ENCODE measurements around the gene NUDT16L1. TPM values are rescaled to one million over a fixed set of nuclear protein-coding genes. Genes with fewer than 3 reads are reported as not detected.

Gene NUDT16L1
- total RNA-seq, 1 experiment from 2014 or later, result 42.0 TPM

DNA sequence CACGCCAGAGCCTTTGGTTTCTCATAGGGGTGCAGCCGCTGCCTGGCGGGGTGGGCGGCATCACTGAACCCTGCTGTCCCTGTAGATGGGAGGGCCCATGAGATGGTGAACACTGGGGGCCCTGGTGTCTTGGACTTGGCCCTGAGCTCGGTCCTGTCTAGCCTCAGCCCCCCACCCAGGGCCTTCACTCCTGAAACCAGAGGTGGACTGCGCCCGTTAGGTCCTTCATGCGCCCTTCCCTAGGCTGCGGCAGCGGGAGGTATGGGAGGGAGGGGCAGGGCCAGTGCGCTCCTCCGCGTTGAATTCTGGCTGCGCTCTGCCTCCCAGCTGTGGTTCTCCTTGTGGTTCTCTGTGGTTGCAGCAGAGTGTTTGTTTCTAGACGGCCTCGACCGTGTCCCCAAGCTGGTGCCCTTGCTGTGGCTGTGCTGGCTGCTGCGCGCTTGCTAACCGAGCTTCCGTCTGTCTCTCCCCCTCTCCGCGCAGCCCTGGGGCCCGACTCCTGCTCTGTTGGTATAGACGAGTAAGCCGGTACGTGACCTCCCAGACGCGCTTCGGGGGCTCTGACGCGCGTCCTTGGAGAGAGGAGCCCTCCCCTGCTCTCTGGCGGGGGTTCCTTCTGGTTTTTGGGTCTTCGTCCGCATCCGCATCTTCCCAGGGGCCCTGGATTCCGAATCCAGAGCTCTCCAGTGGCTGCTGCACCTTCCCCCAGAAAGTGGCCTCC, 7.4 kb upstream of the NUDT16L1 start:
- no peak for ATAC-seq
- no peaks in the 10 kb centered on the region for H3K4me1 Mint-ChIP-seq
- H3K36me3 Mint-ChIP-seq, result peaks cover 9% of the 10 kb centered on the region
- DNase-seq (ENCODE audit: low spot score), result no peak
- ChIA-PET CTCF (interaction anchor here (0.5 kb wide), 1 partner anchor 46 kb away, joined by 3 read pairs; no protein-coding TSS in a partner anchor), POLR2A (no interaction called here)
- no peaks in the 10 kb centered on the region for H3K9me3 Mint-ChIP-seq
- TF ChIP-seq IRF2 (CRISPR knock-in tag; IDR thresholded peaks at IDR 0.05; ENCODE audit: borderline replicate concordance, low read depth), result no peak
- TF ChIP-seq SOX15 (CRISPR knock-in tag; IDR thresholded peaks at IDR 0.05), result no peak
- no peak for TF ChIP-seq GABPB1 (CRISPR knock-in tag; IDR thresholded peaks at IDR 0.05)
- no peak for TF ChIP-seq E2F5 (CRISPR knock-in tag; IDR thresholded peaks at IDR 0.05)
- TF ChIP-seq FOXP4 (CRISPR knock-in tag; IDR thresholded peaks at IDR 0.05), result no peak
- TF ChIP-seq GTF2I (CRISPR knock-in tag; conservative IDR thresholded peaks at IDR 0.05), result no peak
- no peak for TF ChIP-seq SP1 (CRISPR knock-in tag; conservative IDR thresholded peaks at IDR 0.05)
- TF ChIP-seq, protein P1, sequence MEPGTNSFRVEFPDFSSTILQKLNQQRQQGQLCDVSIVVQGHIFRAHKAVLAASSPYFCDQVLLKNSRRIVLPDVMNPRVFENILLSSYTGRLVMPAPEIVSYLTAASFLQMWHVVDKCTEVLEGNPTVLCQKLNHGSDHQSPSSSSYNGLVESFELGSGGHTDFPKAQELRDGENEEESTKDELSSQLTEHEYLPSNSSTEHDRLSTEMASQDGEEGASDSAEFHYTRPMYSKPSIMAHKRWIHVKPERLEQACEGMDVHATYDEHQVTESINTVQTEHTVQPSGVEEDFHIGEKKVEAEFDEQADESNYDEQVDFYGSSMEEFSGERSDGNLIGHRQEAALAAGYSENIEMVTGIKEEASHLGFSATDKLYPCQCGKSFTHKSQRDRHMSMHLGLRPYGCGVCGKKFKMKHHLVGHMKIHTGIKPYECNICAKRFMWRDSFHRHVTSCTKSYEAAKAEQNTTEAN (CRISPR knock-in tag; IDR thresholded peaks at IDR 0.05), result no peak
- no peak for TF ChIP-seq ZNF232 (CRISPR knock-in tag; IDR thresholded peaks at IDR 0.05)
- TF ChIP-seq, protein P2, sequence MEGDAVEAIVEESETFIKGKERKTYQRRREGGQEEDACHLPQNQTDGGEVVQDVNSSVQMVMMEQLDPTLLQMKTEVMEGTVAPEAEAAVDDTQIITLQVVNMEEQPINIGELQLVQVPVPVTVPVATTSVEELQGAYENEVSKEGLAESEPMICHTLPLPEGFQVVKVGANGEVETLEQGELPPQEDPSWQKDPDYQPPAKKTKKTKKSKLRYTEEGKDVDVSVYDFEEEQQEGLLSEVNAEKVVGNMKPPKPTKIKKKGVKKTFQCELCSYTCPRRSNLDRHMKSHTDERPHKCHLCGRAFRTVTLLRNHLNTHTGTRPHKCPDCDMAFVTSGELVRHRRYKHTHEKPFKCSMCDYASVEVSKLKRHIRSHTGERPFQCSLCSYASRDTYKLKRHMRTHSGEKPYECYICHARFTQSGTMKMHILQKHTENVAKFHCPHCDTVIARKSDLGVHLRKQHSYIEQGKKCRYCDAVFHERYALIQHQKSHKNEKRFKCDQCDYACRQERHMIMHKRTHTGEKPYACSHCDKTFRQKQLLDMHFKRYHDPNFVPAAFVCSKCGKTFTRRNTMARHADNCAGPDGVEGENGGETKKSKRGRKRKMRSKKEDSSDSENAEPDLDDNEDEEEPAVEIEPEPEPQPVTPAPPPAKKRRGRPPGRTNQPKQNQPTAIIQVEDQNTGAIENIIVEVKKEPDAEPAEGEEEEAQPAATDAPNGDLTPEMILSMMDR (IDR thresholded peaks at IDR 0.05), result no peak
- TF ChIP-seq AFF4 (CRISPR knock-in tag; IDR thresholded peaks at IDR 0.05; ENCODE audit: borderline replicate concordance), result no peak
- no peak for TF ChIP-seq ZNF138 (CRISPR knock-in tag; conservative IDR thresholded peaks at IDR 0.05)
- TF ChIP-seq NR1H2 (CRISPR knock-in tag; IDR thresholded peaks at IDR 0.05), result no peak
- no peak for TF ChIP-seq OVOL2 (CRISPR knock-in tag; IDR thresholded peaks at IDR 0.05; ENCODE audit: borderline replicate concordance)
- TF ChIP-seq, protein P3, sequence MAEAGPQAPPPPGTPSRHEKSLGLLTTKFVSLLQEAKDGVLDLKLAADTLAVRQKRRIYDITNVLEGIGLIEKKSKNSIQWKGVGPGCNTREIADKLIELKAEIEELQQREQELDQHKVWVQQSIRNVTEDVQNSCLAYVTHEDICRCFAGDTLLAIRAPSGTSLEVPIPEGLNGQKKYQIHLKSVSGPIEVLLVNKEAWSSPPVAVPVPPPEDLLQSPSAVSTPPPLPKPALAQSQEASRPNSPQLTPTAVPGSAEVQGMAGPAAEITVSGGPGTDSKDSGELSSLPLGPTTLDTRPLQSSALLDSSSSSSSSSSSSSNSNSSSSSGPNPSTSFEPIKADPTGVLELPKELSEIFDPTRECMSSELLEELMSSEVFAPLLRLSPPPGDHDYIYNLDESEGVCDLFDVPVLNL (CRISPR knock-in tag; IDR thresholded peaks at IDR 0.05; ENCODE audit: borderline replicate concordance, low read depth), result no peak
- H3K4me3 Mint-ChIP-seq, result no peak overlapping the region
- H3K27me3 Mint-ChIP-seq (ENCODE audit: low read depth), result no peaks in the 10 kb centered on the region
- no peak overlapping the region for H3K27ac Mint-ChIP-seq
